Osteocyte (in vitro differentiated cells): Measurements from ENCODE around the gene DAZAP1. TPM values are rescaled to one million over a fixed set of nuclear protein-coding genes. Genes with fewer than 3 reads are reported as not detected.
"Not testable (repeated sequence)": the region's sequence is repeated elsewhere in the genome, so short reads cannot be mapped to it uniquely, and the experiment has no call there.

ENCODE experiments used
- DNase-seq: peaks from one replicate; pipeline ENCODE4 v3.0.0; 2021; ENCODE audit warnings: mixed read lengths; ENCODE audit not compliant: unreplicated experiment; ENCODE audit errors: extremely low spot score
- H3K27ac Mint-ChIP-seq: one replicate; pipeline ENCODE4 v1.8.0; 2021; ENCODE audit warnings: mild to moderate bottlenecking, mixed read lengths; ENCODE audit not compliant: unreplicated experiment
- H3K27me3 Mint-ChIP-seq: one replicate; pipeline ENCODE4 v1.8.0; 2021; ENCODE audit warnings: mixed read lengths; ENCODE audit not compliant: unreplicated experiment
- H3K36me3 Mint-ChIP-seq: one replicate; pipeline ENCODE4 v1.8.0; 2021; ENCODE audit warnings: mixed read lengths; ENCODE audit not compliant: unreplicated experiment
- H3K4me1 Mint-ChIP-seq: one replicate; pipeline ENCODE4 v1.8.0; 2021; ENCODE audit warnings: mixed read lengths; ENCODE audit not compliant: unreplicated experiment
- H3K4me3 Mint-ChIP-seq: one replicate; pipeline ENCODE4 v1.8.0; 2021; ENCODE audit warnings: mild to moderate bottlenecking, moderate library complexity, mixed read lengths; ENCODE audit not compliant: unreplicated experiment
- H3K9me3 Mint-ChIP-seq: one replicate; pipeline ENCODE4 v1.8.0; 2021; ENCODE audit warnings: mixed read lengths; ENCODE audit not compliant: unreplicated experiment
- CTCF ChIP-seq: fragments of 200-600 bp; sonication (generic); IDR thresholded peaks from 2 replicates; pipeline ENCODE4 v1.5.0; 2021; ENCODE audit warnings: antibody characterized with exemption, mild to moderate bottlenecking, moderate library complexity
- total RNA-seq: library from RNA; stranded (reverse); gene quantifications from 2 replicates; pipeline ENCODE4 v1.2.1, GENCODE V29; 2021

DAZAP1 gene
- total RNA-seq, 1 donor from 2014 or later, result 101 TPM

- Mint-ChIP-seq H3K4me3 (peak overlapping the region; percentile 99), H3K27me3 (no peaks in the 10 kb centered on the region), H3K4me1 (peaks cover 29% of the 10 kb centered on the region), H3K36me3 (peaks cover 24% of the 10 kb centered on the region), H3K27ac (peak overlapping the region; percentile 99), H3K9me3 (no peaks in the 10 kb centered on the region)
- no peak for DNase-seq
- no peak for TF ChIP-seq CTCF
Observed at GRCh38 chr19:1438933-1439354, 31.6 kb downstream of the DAZAP1 start.

- peaks cover 24% of the 10 kb centered on the region for H3K36me3 Mint-ChIP-seq
- H3K4me1 Mint-ChIP-seq, result peaks cover 31% of the 10 kb centered on the region
- H3K9me3 Mint-ChIP-seq, DNase-seq, H3K27me3 Mint-ChIP-seq: not testable (repeated sequence)
- peak overlapping the region; percentile 99 for H3K27ac Mint-ChIP-seq
- peak overlapping the region; percentile 99 for H3K4me3 Mint-ChIP-seq
Observed at GRCh38 chr19:1439525-1440417, 32.4 kb downstream of the DAZAP1 start.

- TF ChIP-seq CTCF, result no peak
- Mint-ChIP-seq H3K4me1 (peaks cover 36% of the 10 kb centered on the region), H3K4me3 (peak overlapping the region; percentile 59), H3K27ac (no peak overlapping the region), H3K9me3 (no peaks in the 10 kb centered on the region), H3K27me3 (no peaks in the 10 kb centered on the region), H3K36me3 (peaks cover 21% of the 10 kb centered on the region)
- DNase-seq, result no peak
Observed at GRCh38 chr19:1440418-1440801, 33.0 kb downstream of the DAZAP1 start.

GRCh38 chr19:1441022-1441426, 33.6 kb downstream of the DAZAP1 start:
- Mint-ChIP-seq H3K27me3 (no peaks in the 10 kb centered on the region), H3K4me1 (peaks cover 37% of the 10 kb centered on the region), H3K36me3 (peaks cover 20% of the 10 kb centered on the region), H3K9me3 (no peaks in the 10 kb centered on the region), H3K4me3 (peak overlapping the region; percentile 59), H3K27ac (no peak overlapping the region)
- TF ChIP-seq CTCF, result no peak
- DNase-seq, result no peak

- DNase-seq, result no peak
- H3K27me3 Mint-ChIP-seq, result no peaks in the 10 kb centered on the region
- no peaks in the 10 kb centered on the region for H3K9me3 Mint-ChIP-seq
- H3K4me1 Mint-ChIP-seq, result peaks cover 37% of the 10 kb centered on the region
- no peak for TF ChIP-seq CTCF
- peaks cover 20% of the 10 kb centered on the region for H3K36me3 Mint-ChIP-seq
- H3K4me3 Mint-ChIP-seq, result no peak overlapping the region
- peak overlapping the region; percentile 38 for H3K27ac Mint-ChIP-seq
Observed at GRCh38 chr19:1441677-1442438, 34.5 kb downstream of the DAZAP1 start.
